ENCODE measurements around the gene SRGAP2C.
"Not testable (repeated sequence)": the region's sequence is repeated elsewhere in the genome, so short reads cannot be mapped to it uniquely, and the experiment has no call there.

The SRGAP2C gene

DNA sequence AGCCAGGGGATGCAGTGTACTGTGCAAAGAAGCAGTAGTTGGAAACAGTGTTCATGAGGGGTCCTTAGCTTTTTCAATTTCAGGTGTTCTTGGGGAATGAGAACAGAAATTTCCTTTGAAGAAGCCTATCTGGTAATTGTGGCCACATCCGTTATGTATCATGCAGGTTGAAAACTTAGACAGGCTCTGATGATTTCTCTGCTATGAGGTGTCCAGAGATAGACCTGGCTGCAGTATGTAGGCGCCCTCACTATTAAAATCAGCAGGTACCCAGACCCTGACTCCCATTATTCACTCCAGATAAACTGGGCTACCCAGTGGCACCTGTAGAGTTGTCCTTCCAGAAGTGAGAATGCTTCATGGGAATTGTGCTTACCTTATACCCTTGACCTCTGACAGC lies 7.7 kb downstream of the SRGAP2C start:
- not testable (repeated sequence) for H3K4me1 ChIP-seq (ENCODE audit: control insufficient read depth, insufficient read depth, low read length); H3K9me3 ChIP-seq (ENCODE audit: control insufficient read depth, insufficient read depth, low read depth, low read length); H3K36me3 ChIP-seq (ENCODE audit: control insufficient read depth, insufficient read depth, low read length); H3K9ac ChIP-seq (ENCODE audit: low read length); H3K4me3 ChIP-seq (ENCODE audit: low read depth, low read length); H3K27ac ChIP-seq (ENCODE audit: low read depth, low read length); H3K27me3 ChIP-seq (ENCODE audit: control insufficient read depth, insufficient read depth, low read length)

DNA sequence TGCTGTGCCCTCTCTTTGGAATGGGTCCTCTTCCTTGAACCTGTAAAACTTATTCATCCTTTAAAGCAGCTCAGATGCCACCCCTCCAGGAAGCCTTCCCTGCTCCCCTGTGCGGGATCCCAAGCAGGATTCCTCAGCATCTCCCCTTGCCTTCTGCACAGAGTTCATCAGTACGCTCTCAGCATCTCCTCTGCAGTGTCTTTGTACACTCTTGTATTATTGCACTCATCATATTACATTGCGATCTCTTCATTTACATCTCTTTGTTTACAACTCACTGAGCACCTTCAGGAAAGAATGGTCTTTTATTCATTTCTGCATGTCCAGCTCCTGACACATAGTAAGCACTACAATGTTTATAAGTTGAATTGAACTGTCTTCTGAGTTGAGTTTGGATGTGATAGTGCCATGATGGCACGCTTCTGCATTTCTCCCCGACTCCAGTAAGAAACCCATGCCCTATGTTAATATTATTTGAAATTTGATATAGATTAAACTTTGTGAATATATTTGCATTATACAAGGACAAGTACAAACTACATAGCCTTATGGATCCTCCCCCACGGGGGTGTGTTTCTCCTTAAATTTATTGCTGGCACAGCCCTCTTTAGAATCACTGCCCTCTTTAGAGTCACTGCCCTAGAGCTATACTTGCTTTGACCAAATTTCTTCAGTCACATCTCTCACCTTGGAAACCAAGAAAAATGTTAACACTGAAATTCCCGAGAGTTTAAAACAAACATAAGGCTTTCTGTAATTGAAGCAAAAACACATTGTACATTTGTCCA lies 12.5 kb downstream of the SRGAP2C start:
- H3K27me3 ChIP-seq (ENCODE audit: control insufficient read depth, insufficient read depth, low read length); H3K4me1 ChIP-seq (ENCODE audit: control insufficient read depth, insufficient read depth, low read length); H3K4me3 ChIP-seq (ENCODE audit: low read depth, low read length); H3K9ac ChIP-seq (ENCODE audit: low read length); H3K36me3 ChIP-seq (ENCODE audit: control insufficient read depth, insufficient read depth, low read length); H3K9me3 ChIP-seq (ENCODE audit: control insufficient read depth, insufficient read depth, low read depth, low read length); H3K27ac ChIP-seq (ENCODE audit: low read depth, low read length): not testable (repeated sequence)

DNA sequence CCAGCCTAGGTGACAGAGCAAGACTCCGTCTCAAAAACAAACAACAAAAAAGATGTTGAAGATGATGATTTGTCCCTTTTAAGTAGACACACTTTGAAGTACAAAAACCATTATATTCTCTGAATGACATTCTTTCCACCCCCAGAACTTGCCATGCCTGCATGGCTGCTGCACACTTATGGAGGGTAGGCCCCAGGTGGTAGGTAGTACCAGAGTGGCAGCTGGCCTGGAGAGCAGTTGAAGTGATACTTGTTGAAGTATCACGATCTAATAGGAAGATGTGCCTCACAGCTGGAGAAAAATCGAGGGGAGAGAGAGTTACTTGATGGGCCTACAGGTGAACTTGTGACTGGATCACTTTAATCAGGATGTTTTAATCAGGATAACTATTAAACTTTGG lies 15.0 kb downstream of the SRGAP2C start:
- not testable (repeated sequence) for H3K36me3 ChIP-seq (ENCODE audit: control insufficient read depth, insufficient read depth, low read length); H3K27me3 ChIP-seq (ENCODE audit: control insufficient read depth, insufficient read depth, low read length); H3K9me3 ChIP-seq (ENCODE audit: control insufficient read depth, insufficient read depth, low read depth, low read length); H3K4me1 ChIP-seq (ENCODE audit: control insufficient read depth, insufficient read depth, low read length); H3K4me3 ChIP-seq (ENCODE audit: low read depth, low read length); H3K9ac ChIP-seq (ENCODE audit: low read length); H3K27ac ChIP-seq (ENCODE audit: low read depth, low read length)

DNA sequence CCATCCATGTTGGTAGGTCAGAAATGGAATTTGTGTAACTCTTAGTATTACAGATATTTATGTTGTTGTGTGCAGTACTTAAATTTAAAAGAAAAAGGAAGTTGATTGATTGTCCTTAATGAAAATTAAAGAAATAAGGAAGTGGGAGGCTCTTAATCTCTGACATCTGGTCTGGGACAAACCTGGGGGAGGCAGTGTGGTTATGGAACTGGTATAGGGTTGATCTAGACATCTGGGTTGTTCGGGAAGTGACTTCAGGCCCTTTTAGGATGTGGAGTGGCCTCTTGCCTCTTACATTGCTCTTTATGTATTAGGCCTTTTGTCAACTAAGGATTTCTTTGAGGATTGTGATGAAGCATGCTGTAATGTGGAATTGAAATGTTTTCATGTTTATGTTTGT lies 15.5 kb downstream of the SRGAP2C start:
- not testable (repeated sequence) for H3K4me1 ChIP-seq (ENCODE audit: control insufficient read depth, insufficient read depth, low read length); H3K27ac ChIP-seq (ENCODE audit: low read depth, low read length); H3K9ac ChIP-seq (ENCODE audit: low read length); H3K27me3 ChIP-seq (ENCODE audit: control insufficient read depth, insufficient read depth, low read length); H3K9me3 ChIP-seq (ENCODE audit: control insufficient read depth, insufficient read depth, low read depth, low read length); H3K36me3 ChIP-seq (ENCODE audit: control insufficient read depth, insufficient read depth, low read length); H3K4me3 ChIP-seq (ENCODE audit: low read depth, low read length)

DNA sequence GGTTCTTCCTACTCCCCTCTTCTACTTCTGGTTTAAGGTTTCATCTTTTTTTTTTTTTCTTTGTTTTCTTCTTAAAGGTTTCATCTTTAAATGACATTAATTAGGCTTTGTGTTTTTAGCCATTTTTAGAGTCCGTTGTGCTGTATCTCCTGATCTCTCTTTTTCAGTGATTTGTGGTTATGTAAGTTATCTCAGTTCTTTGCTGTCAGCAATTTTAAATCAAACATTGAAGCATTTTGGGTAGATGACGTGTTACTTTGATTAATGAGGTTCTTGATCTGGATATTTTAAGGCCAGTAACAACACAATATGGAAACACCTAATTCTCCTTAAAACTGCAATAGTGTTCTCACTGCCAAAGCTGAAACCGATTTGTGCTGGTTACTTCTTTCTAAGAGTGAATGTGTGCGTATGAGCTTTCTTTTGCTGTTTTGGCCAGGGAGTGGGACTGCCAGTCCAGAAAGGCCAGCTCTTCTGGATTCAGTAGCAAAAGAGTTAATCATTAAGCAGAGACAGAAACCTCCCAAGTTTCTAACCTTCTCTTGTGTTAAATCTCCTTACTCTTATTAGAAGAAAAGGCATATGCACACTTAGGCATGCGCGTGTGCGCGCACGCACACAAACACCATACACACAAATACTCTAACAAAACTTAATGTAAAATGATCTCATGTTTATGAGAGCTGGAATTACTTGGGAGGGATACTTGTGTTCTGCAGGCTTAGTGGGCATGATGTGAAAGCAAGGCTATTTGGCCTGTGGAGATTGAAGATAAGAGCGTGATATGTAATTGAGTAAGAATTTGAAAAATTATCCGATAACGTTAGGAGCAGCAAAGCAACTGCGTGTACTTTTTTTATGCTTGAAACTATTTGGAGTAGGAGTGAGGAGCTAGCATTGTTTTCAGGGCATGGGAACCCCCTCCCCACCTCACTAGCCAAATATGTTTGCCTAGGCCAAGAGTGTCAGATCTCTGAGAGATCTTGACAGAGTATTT lies 16.5 kb downstream of the SRGAP2C start:
- H3K4me3 ChIP-seq (ENCODE audit: low read depth, low read length); H3K9me3 ChIP-seq (ENCODE audit: control insufficient read depth, insufficient read depth, low read depth, low read length); H3K4me1 ChIP-seq (ENCODE audit: control insufficient read depth, insufficient read depth, low read length); H3K27ac ChIP-seq (ENCODE audit: low read depth, low read length); H3K27me3 ChIP-seq (ENCODE audit: control insufficient read depth, insufficient read depth, low read length); H3K9ac ChIP-seq (ENCODE audit: low read length); H3K36me3 ChIP-seq (ENCODE audit: control insufficient read depth, insufficient read depth, low read length): not testable (repeated sequence)

DNA sequence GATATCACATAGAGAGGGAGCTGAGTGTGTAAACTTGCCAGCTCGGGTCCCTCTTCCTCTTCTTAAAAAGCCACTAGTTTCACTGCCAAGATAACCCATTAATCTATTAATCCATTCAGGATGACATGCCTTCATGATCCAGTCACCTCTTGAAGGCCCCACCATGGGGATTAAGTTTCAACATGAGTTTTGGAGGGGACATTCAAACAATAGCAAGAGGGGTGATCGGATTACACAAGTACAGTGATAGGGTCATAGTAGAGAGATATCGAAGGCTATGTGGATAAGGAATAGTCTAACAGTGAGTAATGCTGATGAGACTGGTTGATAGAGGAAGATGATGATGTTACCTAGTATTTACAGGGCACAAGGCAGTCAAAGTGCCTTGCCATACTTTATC lies 18.2 kb downstream of the SRGAP2C start:
- H3K4me1 ChIP-seq (ENCODE audit: control insufficient read depth, insufficient read depth, low read length); H3K27ac ChIP-seq (ENCODE audit: low read depth, low read length): not testable (repeated sequence)

DNA sequence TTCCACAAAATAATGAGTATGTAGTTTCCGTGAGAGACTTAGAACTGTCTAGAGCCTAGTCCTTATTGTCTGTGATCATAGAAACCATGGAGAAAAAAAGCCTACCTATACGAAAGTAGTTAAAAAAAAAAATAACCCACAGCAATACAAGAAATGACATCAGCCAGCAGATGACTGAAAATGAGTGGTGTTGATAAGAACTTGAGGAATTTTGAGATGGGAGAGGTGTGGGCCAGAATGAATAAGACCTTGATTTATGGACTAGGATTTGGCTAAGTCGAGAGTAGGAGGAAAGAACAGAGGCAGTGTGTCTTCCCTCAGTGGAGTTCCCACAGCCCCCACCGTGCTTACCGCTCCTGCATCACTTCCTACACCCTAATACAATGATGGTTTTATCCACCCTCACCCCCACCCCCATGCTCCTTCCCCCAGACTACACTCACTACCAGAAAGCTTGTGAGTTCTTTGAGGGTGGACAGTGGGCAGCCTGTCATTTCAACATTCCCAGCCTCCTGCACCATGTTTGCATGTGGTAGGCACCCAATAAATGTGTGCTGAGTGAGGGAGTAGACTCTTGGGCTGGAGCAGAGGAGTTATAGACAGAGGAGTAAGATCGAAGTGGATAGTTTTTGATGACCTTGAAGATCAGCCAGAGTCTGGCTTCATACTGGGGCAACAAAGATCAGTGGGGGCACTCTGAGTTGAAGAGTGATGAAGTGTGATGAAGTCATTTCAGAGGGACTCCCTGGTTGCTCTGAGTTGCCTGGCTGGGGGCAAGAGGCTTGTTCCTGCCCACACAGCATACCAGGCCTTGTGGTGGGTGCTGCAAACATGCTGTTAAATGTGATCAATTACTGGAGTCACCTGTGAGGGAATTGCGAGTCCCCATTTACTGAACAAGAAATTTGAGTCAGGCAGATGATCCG lies 21.3 kb downstream of the SRGAP2C start:
- H3K36me3 ChIP-seq (ENCODE audit: control insufficient read depth, insufficient read depth, low read length); H3K9me3 ChIP-seq (ENCODE audit: control insufficient read depth, insufficient read depth, low read depth, low read length); H3K9ac ChIP-seq (ENCODE audit: low read length); H3K4me3 ChIP-seq (ENCODE audit: low read depth, low read length); H3K27ac ChIP-seq (ENCODE audit: low read depth, low read length); H3K4me1 ChIP-seq (ENCODE audit: control insufficient read depth, insufficient read depth, low read length); H3K27me3 ChIP-seq (ENCODE audit: control insufficient read depth, insufficient read depth, low read length): not testable (repeated sequence)

More for the DNA sequence above, 18.2 kb downstream of the SRGAP2C start:
- not testable (repeated sequence) for H3K36me3 ChIP-seq (ENCODE audit: control insufficient read depth, insufficient read depth, low read length); H3K27me3 ChIP-seq (ENCODE audit: control insufficient read depth, insufficient read depth, low read length); H3K4me3 ChIP-seq (ENCODE audit: low read depth, low read length); H3K9me3 ChIP-seq (ENCODE audit: control insufficient read depth, insufficient read depth, low read depth, low read length); H3K9ac ChIP-seq (ENCODE audit: low read length)

DNA sequence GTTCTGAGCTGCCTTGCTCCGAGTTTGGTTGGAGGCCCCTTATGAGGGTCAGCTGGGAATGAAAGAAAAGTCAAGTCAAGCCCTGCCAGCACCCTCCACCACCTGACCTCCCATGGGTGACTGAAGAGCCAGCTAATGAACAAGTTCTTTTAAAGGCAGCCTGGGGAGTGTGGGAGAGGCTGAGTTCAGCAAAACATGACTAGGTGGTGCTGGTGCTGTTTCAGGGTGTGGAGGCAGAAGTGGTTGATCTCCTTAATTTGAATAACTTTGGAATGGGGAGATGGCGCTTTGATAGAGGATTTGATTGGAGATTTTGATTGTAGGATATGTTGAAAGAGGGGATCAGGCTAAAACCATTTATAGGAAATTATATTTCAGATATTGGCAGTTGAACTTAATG lies 22.6 kb downstream of the SRGAP2C start:
- H3K9ac ChIP-seq (ENCODE audit: low read length); H3K36me3 ChIP-seq (ENCODE audit: control insufficient read depth, insufficient read depth, low read length); H3K27me3 ChIP-seq (ENCODE audit: control insufficient read depth, insufficient read depth, low read length); H3K27ac ChIP-seq (ENCODE audit: low read depth, low read length); H3K9me3 ChIP-seq (ENCODE audit: control insufficient read depth, insufficient read depth, low read depth, low read length); H3K4me1 ChIP-seq (ENCODE audit: control insufficient read depth, insufficient read depth, low read length); H3K4me3 ChIP-seq (ENCODE audit: low read depth, low read length): not testable (repeated sequence)

DNA sequence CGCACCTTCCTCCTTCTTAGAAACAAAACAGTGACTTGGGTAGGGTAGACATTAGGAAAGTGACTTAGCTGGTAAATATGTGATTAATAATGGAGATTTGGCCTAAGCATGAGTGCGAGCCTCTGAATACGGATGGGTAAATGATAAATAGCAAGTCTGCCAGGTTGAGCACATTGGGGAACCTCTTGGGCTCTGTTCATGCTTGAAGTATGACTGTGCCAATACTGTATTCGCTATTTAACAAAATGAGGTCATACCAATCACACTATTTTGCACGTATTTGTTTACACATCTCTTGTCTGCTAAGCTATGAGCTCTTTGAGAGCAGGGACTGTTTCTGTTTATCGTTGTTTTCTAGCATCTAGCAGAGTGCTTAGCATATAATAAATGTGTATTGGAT lies 23.6 kb downstream of the SRGAP2C start:
- not testable (repeated sequence) for H3K4me3 ChIP-seq (ENCODE audit: low read depth, low read length); H3K36me3 ChIP-seq (ENCODE audit: control insufficient read depth, insufficient read depth, low read length); H3K4me1 ChIP-seq (ENCODE audit: control insufficient read depth, insufficient read depth, low read length); H3K27me3 ChIP-seq (ENCODE audit: control insufficient read depth, insufficient read depth, low read length); H3K27ac ChIP-seq (ENCODE audit: low read depth, low read length); H3K9me3 ChIP-seq (ENCODE audit: control insufficient read depth, insufficient read depth, low read depth, low read length); H3K9ac ChIP-seq (ENCODE audit: low read length)

DNA sequence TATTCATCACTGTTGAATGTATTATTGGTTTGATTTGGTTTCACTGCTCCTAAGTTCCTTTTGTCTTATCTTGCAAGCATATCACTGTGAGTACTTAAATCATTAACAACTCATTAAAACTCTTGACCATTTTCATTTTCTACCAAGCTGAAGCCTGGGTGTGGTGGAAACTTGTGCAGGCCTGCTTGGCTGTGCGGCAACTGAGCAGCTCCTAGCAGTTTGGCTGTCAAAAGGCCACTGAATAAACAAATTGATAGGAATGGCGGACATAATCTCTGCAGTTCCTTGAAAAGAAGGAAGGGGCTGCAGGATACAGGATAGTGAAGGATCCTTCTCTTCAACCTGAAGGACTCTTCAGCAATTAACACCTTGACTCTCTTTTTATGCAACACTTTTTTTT lies 26.0 kb downstream of the SRGAP2C start:
- H3K27me3 ChIP-seq (ENCODE audit: control insufficient read depth, insufficient read depth, low read length) = not testable (repeated sequence)

DNA sequence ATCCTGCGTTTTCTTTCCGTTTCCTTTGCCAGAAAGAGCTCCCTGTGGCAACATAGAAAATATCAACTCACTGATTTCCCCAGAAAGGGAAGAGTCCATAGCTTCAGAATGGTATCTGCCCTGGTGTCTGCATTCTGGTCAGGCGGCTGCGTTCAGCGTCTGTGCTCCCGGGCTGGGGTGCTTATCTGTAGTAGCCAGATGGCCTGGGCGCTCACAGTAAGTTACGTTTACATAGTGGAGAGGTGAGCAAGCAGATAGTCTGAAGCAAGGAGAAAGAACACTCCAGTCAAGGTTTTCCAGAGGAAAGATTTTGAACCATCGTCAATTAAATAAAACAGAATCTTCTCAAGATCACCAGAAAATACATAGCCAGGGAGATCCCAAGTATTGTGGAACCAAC lies 28.7 kb downstream of the SRGAP2C start:
- H3K4me1 ChIP-seq (ENCODE audit: control insufficient read depth, insufficient read depth, low read length); H3K9me3 ChIP-seq (ENCODE audit: control insufficient read depth, insufficient read depth, low read depth, low read length); H3K36me3 ChIP-seq (ENCODE audit: control insufficient read depth, insufficient read depth, low read length); H3K4me3 ChIP-seq (ENCODE audit: low read depth, low read length); H3K27ac ChIP-seq (ENCODE audit: low read depth, low read length); H3K27me3 ChIP-seq (ENCODE audit: control insufficient read depth, insufficient read depth, low read length); H3K9ac ChIP-seq (ENCODE audit: low read length): not testable (repeated sequence)

More for the DNA sequence above, 26.0 kb downstream of the SRGAP2C start:
- H3K4me1 ChIP-seq (ENCODE audit: control insufficient read depth, insufficient read depth, low read length); H3K27ac ChIP-seq (ENCODE audit: low read depth, low read length); H3K9ac ChIP-seq (ENCODE audit: low read length); H3K9me3 ChIP-seq (ENCODE audit: control insufficient read depth, insufficient read depth, low read depth, low read length); H3K36me3 ChIP-seq (ENCODE audit: control insufficient read depth, insufficient read depth, low read length); H3K4me3 ChIP-seq (ENCODE audit: low read depth, low read length): not testable (repeated sequence)
